GM11168 (cell line): ENCODE data around the gene GPR139.

Experiments
- in situ Hi-C: fragments of 300-500 bp; cut with MboI; formaldehyde crosslinking; loops from one replicate; pipeline ENCODE4 v1.12.0; 2022; ENCODE audit warnings: low sequenced_read_pairs; ENCODE audit not compliant: unreplicated experiment

Gene GPR139

DNA sequence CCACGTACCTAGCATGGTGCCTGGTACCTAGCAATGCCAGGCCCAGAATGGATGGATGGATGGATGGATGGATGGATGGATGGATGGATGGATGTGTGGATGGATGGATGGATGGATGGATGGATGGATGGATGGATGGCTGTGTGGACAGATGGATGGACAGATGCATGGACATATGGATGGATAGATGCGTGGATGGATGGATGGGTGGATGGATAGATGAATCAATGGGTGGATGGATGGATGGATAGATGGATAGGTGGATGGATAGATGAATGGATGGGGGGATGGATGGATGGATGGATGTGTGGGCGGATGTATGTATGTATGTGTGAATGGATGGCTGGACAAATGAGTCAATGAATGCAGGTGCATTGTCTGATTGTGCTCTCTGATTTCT is 12.6 kb downstream of the GPR139 start:
- in situ Hi-C loops = no loop called here

DNA sequence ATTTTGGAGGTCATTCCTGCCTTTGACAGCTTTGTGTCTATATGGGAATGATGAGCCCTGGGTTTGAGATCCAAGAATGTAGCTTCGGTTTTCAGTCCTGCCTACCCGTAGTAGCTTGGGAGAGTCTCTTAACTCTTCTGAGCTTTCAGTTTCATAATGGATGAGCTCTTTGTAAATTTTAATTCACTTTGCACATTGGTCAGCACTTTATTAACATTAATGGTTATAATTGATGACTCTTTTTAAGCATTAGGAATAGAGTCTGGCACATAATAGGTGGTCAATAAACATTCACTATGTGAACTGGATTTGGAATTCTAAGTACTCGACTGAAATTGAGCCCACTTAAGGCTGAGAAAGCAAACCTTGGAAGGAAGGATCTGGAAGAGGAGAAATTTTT is 17.3 kb downstream of the GPR139 start:
- in situ Hi-C loops = no loop called here

DNA sequence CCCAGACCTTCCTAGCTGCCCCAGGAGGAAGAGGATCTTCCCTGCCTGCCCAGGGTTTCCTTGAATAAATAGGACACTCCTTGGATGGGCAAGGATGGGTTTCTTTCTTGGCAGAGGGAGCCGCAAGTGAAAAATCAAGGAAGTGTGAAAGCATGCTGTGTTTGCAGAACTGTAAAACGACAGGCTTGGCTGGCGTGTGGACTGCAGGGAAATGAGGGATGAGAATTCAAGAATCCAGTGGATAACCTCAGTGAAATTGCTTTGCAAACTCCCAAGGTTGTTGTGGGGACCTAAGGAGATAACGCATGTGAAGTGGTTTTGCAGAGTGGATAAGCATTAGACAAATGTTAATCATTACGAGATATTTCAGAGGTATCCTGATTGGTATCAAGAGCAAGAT is 20.4 kb downstream of the GPR139 start:
- in situ Hi-C loops = no loop called here

DNA sequence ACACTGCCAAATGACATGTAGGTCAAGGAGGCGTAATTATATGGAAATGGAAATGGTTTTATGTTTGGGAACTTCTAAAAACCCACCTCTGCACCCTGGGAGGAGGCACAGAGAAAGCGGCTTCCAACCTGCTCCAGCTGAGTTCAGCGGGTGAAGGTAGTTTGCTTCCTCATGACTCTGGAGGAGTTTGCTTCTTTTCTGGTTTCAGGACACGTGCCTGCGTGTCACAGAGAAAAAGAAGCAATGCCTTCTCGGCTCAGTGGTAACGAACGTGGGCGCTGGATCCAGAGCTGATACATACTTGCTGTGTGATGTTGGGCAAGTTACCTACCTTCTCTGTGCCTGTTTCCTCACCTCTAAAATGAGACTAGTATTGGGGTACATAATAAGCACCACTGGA is 22.1 kb downstream of the GPR139 start:
- in situ Hi-C loops = no loop called here

- in situ Hi-C loops = no loop called here
These were observed 22.5 kb downstream of the GPR139 start for GRCh38 chr16:20051147-20051546.

GRCh38 chr16:20049831-20050230 is 23.9 kb downstream of the GPR139 start:
- in situ Hi-C loops = no loop called here

GRCh38 chr16:20045886-20046285 is 27.8 kb downstream of the GPR139 start:
- in situ Hi-C loops = no loop called here

DNA sequence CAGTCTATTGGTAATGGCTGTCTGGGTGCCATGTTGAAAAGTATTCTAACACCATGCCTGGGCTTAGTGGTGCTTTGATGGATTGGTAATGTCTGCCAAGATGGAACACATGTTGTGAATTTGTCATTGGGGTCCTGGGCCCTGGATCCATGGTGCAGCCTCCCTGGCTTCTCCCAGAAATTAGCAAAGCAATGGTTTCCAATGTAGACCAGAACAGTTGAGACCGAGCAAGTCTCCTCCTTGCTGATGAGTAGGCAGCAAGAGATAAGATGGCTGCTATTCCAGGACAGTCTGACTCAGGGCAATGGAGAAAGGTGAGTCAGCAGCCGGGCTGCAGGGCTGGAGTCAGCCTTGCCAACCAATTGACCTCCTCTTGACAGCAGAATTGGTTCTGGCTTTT is 30.8 kb downstream of the GPR139 start:
- in situ Hi-C loops = no loop called here

DNA sequence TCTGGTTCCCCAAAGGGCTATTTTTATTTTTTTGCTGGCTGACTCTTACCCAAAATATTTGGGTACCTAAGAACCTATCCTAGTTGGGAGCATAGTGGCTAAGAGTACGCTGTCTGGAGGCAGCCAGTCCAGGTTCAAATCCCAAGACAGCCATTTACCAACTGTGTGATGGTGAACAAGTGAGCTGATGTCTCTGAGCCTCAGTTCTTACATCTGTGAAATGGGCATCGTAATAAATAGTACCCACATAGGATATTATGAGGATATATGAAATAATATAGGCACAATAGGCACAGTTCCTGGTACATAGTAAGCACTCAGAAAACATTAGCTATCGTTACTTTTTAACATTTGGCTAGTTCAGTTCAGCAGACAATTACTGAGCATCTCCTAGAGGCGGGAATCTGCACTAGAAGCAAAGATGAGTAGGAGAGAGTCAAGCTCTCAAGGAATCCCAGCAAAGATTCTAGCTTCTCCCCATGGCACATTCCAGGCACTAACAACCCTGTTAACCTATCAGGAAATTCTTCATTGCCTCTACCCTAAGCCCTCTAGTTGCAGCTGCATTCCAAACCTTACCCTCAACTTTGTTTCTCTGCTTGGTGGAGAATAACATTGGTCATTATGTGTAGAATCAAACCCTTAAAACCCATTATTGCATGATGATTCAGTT is 31.6 kb downstream of the GPR139 start:
- in situ Hi-C loops = no loop called here

DNA sequence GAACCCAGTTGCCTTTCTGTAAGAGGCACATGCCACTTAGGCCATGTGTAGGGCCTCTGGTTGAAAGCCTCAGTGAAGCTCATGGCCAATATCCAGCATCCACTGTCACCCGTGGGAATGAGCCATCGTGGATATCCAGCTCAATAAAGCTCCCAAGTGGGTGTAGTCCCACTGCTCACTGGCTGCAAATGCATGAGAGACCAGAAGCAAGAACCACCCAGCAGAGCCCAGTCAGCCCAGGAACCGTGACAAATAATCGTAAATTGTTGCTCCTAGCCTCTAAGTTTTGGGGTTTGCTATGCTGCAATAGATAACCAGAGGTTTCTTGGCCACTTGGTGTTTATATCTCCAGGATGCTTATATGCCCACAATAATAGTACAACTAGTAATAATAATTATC is 33.7 kb downstream of the GPR139 start:
- in situ Hi-C loops = no loop called here

GRCh38 chr16:20029611-20030010 is 44.1 kb downstream of the GPR139 start:
- in situ Hi-C loops = no loop called here

GRCh38 chr16:20026361-20027072 is 47.2 kb downstream of the GPR139 start:
- in situ Hi-C loops = no loop called here

GRCh38 chr16:20023190-20023589 is 50.5 kb downstream of the GPR139 start:
- in situ Hi-C loops = no loop called here

DNA sequence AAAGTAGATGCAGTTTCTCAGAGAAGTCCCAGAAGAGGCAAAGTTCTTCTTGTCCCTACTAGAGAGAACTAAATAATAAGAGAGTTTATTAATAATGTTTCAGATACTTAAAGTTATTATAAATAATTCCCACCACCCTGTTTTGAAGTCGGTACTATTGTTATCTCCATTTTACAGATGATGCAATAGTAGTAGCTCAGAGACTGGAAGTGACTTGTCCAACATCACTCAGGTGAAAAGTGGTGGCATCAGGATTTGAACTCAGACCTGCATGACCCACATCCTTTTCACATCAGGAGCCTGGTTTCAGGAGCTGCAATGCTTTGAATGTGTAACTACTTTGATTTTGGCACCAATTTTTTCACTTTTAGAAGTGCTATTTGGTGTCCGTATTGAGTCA is 52.7 kb downstream of the GPR139 start:
- in situ Hi-C loops = no loop called here

GRCh38 chr16:20020083-20020482 is 53.6 kb downstream of the GPR139 start:
- in situ Hi-C loops = no loop called here

GRCh38 chr16:20016234-20016633 is 57.5 kb downstream of the GPR139 start:
- in situ Hi-C loops = no loop called here

DNA sequence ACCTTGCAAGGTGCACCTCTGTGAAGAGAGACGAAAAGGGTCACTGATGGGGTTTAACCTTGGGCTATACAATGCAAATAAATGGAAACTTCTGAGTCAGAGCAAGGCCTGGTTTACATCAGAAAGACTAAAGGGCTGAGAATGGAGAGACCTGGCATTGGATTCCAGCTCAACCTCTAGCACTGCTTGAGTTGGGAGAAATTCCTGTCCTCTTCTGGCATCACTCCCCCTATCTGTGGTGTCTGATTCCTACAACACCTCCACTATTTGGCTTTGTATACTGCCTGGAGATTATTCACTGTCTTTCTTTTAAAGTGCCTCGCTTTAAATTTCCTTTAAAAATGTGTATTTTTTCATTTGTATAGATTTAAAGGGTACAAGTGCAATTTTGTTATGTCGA is 68.8 kb downstream of the GPR139 start:
- in situ Hi-C loops = no loop called here

DNA sequence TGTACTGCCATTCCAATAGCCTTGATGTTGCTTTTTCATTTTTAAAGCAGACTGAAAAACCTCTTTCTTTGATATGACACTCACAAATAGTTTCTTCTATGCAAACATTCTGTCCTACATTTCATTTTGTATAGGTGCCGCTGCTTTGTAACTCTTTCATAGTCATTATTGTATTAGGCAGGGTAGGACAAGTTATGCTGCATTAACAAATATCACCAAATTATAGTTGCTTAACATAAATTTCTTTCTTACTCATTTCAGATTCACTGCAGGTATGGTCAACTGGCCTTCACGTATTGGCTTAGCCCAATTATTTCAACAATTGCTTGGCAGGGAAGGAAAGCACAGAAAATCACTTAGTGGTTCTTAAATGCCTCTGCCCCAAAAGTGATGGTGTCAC is 70.8 kb downstream of the GPR139 start:
- in situ Hi-C loops = no loop called here

- in situ Hi-C loops = no loop called here
These were observed 71.6 kb downstream of the GPR139 start for GRCh38 chr16:20001856-20002707.

GRCh38 chr16:19997734-19998133 is 76.0 kb downstream of the GPR139 start:
- in situ Hi-C loops = no loop called here

GRCh38 chr16:19997264-19997663 is 76.4 kb downstream of the GPR139 start:
- in situ Hi-C loops = no loop called here
